Measurements from ENCODE around the gene RDH14. TPM values are rescaled to one million over a fixed set of nuclear protein-coding genes. Genes with fewer than 3 reads are reported as not detected.

Gene RDH14, protein sequence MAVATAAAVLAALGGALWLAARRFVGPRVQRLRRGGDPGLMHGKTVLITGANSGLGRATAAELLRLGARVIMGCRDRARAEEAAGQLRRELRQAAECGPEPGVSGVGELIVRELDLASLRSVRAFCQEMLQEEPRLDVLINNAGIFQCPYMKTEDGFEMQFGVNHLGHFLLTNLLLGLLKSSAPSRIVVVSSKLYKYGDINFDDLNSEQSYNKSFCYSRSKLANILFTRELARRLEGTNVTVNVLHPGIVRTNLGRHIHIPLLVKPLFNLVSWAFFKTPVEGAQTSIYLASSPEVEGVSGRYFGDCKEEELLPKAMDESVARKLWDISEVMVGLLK
- total RNA-seq = 21.3 and 24.5 TPM in 2 replicates

GRCh38 chr2:18560031-18560796 lies at the start of gene RDH14:
TSS of gene RDH14 (minus strand) at chr2:18560653. CDS start at chr2:18560572, 81 bp downstream.

DNA sequence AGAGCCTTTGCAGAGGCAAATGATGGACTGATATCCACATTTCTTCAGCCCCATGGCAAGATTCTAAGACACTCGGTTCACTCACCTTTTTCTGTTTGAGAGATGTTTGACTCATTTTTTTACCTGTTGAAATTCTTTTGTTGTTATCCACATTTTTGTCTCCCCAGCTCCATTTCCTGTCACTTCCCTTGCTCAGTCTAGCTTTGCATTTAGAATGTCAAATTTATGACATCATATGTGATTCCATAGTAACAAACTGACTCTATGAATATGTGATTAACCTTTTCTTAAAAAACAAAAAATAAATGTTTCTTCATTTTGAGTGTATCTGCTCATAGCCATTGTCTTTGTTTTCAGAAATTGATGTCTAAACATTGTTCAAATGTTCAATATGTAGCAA lies 28.9 kb upstream of the RDH14 start, which contains the start of gene NT5C1B:
Gene NT5C1B (minus strand): TSS at position 216 of the 400 bp plus-strand sequence. CDS start 101 bp downstream, at position 115.

Other genes with a start within 250 kb of the RDH14 start
- gene NT5C1B, start 28.9 kb upstream of the RDH14 start, total RNA-seq = not detected in 2 replicates